GM04504 (cell line): ENCODE measurements around the gene RASGEF1C.
"Not testable (repeated sequence)": the region's sequence is repeated elsewhere in the genome, so short reads cannot be mapped to it uniquely, and the experiment has no call there.

Experiments
- DNase-seq: peaks from one replicate; pipeline ENCODE4 v3.0.0-alpha.2; 2012; ENCODE audit warnings: low read depth

RASGEF1C gene

DNA sequence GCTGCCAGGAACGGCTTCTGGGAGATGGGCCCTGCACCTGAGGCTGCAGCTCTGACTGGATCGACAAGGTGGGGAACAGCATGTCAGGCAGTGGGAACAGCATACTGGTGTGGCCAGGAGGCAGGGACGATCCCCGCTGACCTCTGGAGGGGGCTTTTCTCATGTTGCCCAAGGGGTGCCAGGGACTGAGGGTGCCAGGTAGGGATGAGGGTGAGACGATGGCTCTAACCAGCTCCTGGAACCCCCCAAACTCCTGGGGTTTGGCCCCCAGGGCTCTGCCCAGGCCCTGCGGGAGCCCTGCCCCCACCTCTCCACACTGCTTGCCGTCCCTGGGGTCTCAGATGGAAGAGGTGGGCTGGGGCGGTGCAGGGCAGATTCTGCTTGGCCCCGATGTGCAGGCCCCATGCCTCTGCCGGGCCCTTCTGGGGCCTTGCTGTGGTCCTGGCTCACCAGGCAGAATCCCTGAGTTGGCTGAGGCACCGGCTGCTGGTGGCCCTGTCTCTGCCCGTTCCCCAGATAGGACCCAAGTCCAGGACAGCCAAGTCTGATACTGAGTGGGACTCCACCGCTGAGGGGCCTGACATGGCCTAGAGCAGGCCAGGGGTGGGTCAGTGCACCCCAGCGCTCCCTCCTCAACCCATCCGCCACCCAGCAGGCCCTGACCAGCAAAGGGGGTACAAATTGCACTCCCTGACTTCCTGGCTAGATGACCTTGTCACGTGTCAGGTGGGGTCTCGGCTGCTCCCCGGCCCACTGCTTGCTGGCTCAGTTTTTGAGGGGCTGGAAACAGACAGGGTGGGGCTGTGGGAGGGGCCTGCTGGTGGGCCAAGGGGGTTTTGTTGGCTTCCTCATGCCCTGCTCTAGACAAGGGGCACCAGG lies 109.0 kb downstream of the RASGEF1C start:
- no peak for DNase-seq

- DNase-seq: no peak
These were observed 109.8 kb downstream of the RASGEF1C start for GRCh38 chr5:180098991-180099732.

DNA sequence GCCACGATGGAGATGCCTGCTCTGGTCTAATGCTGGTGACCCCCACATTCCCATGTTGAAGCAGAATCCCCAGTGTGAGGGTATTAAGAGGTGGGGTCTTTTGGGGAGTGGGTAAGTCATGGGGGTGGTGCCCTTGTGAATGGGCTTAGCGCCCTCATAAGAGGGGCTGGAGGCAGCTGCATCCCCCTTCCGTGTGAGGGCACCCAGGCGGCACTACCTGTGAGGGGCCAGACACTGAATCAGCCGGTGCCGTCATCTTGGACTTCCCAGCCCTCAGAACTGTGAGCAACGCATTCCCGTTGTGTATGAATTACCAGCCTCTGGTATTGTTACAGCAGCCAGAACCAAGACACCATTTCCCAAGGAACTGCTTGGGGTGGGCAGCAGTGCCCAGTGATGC lies 110.5 kb downstream of the RASGEF1C start:
- no peak for DNase-seq

- DNase-seq: no peak
These were observed 111.1 kb downstream of the RASGEF1C start for GRCh38 chr5:180097926-180098325.

DNA sequence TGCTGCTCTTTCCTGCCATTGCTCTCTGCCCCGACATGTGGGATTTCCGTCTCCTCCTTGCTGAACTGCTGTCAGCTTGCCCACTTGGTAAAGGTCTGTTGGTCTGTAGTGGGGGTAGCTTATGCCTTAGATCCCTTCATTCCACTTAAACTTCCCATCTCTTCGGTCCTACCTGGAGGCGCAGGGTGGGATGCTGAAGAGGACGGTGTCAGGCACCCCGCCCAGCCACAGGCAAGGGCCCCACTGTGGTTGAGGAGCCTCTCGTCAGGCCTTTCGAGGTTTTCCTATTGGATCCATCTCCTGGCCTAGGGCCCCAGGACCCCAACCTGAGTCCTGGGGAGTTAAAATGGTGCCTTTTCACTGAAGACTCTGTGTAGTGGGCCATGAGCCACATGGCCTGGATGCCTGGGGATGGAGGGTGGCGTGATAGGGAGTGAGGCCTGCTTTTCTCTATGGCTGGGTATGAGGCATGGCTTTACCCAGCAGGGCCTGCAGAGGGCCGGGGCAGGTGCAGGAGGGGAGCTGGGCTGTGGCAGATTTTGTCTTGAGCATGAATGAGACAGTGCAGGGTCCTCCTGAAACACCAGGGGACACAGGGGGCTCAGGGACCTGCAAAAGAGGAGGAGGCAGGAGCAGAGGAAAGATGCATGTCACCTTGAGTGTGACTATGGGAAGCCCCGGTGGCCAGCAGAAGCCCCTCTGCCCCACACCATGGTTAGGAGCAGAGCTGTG lies 111.7 kb downstream of the RASGEF1C start:
- no peak for DNase-seq

DNA sequence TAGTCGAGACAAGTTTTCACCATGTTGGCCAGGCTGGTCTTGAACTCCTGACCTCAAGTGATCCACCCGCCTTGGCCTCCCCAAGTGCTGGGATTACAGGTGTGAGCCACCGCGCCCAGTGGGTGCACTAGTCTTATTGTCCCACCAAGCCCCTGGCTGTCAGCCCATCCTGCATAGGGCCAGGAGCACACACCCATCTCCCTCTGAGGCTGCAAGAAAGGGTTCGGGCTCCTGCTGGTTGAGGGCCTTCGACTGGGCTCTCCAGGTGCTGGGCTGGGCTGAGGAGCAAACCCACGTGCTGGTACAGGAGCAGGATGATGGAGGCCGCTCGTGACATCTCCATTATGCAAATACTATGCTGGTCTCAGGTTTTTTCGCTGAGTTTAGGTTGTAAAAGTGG lies 112.4 kb downstream of the RASGEF1C start:
- DNase-seq: no peak

GRCh38 chr5:180095545-180095944 lies 113.5 kb downstream of the RASGEF1C start:
- no peak for DNase-seq

DNA sequence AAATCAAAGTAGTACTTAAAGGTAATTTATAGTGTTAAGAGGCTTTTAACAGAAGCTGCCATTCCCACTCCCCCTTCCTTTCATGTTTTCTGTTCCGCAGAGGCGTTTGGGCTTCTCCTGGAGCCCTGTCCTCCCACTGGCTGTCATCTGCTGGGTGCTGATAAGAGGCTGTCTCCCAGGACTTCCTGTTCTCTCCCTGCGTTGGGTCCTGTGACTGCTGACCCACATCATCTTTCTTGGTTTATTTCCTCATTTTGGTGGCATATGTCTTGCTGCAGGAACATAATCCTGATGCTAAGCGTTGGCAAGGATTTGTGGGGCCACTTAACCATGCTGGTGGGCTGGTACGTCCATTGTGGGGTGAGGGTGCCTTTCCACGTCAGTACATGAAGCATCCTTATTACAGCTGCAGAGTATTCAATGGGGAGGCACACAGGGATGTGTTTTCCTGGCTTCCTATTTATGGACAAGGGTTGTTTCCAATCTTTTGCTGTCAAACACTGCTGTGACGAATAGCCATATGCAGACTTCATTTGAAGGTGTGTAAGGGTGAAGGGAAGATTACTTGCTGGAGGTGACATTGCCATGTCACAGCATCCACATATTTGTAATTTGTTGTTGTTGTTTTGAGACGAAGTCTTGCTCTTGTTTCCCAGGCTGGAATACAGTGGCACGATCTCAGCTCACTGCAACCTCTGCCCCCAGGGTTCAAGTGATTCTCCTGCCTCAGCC lies 115.2 kb downstream of the RASGEF1C start:
- DNase-seq: no peak

- no peak for DNase-seq
These were observed 115.8 kb downstream of the RASGEF1C start for GRCh38 chr5:180093241-180093640.

- no peak for DNase-seq
These were observed 118.1 kb downstream of the RASGEF1C start for GRCh38 chr5:180090769-180091546.

- DNase-seq: peak; percentile 36
These were observed 118.8 kb downstream of the RASGEF1C start for GRCh38 chr5:180090098-180090768.

GRCh38 chr5:180089628-180090027 lies 119.4 kb downstream of the RASGEF1C start:
- not testable (repeated sequence) for DNase-seq

- DNase-seq: no peak
These were observed 120.5 kb downstream of the RASGEF1C start for GRCh38 chr5:180088561-180088960.

DNA sequence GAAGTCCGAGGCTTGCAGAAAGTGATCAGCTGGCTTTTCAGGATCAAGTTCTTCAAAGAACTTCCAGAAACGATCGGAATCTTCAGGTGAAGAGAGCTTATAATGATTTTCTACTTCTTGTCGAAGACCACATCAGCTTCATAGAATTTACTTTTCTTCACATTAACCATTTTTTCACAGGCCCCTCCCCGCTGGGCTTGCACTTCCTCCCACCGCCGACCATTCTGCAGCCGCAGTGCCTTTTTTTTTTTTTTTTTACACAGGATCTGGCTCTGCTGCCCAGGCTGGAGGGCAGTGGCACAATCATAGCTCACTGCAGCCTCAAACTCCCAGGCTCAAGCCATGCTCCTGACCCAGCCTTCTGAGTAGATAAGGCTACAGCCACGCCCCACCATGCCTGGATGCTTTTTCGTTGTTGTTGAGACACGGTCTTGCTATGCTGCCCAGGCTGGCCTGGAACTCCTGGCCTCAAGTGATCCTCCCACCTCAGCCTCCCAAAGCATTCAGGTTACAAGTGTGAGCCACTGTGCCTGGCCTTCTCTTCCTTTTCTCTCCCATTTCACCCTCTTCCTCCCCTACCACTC lies 122.1 kb downstream of the RASGEF1C start:
- no peak for DNase-seq

- no peak for DNase-seq
These were observed 123.2 kb downstream of the RASGEF1C start for GRCh38 chr5:180085837-180086236.

DNA sequence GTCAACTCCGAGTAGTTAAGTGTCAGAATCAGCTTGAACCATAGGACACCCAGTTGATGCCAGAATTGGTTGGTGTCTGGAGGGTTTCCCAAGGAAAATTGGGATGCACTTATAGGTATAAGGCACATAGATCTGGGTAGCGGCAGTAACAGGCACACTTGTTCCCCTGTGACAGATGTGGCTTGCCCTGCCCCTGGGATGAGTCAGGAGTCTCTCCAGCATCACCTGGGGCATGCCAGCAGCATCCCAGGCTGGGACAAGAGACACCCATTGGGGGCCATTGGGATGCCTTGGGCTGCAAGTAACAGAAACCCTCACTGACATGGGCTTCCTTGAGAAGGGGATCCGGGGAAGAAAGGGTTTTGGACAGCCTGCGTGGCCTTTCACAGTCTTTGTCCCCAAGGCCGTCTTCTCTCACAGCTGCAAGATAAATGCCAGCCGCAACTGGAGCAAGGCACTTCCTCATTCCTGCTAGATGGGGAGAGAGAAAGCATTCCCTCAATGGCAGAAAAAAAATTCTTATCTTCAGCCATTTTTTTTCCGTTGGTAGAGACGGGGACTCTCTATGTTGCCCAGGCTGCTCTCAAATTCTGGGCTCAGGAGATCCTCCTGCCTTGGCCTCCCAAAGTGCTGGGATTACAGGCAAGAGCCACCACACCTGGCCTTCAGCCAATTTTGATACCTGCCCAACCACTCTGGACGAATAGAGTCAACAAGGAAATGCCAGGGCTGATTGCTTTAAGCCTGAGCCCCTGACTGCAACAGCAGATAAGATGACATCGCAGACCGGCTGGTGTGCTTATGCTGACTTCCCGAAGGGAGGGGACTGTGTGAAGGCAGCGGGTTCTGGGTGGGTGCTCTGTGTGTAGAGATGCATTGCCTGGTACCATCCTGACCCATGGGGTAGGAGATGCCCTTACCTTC lies 124.1 kb downstream of the RASGEF1C start:
- no peak for DNase-seq

DNA sequence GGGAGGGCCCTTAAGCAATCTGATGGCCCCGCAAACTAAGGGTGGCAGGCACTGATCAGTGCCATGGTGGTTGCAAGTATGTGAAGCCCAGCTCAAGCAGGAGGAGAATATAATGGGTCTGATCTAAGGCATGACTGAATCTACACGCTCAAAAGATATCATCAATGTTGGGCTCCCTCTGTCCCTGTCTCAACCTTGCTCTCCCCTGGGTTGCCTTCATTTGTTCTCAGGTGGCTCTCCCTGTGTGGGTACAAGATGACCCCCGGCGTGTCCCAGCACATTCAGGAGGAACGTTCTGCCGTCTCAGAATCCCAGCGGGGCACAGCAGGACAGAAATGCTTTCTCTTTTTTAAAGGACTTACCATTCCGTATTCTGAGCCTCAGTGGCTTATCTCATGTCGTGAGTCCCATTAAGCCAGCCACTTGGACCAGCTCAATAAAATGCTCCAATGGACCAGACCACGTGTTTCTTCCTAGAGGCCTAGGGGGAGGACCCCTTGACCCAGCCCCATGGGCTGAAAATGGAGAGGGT lies 125.4 kb downstream of the RASGEF1C start:
- no peak for DNase-seq

DNA sequence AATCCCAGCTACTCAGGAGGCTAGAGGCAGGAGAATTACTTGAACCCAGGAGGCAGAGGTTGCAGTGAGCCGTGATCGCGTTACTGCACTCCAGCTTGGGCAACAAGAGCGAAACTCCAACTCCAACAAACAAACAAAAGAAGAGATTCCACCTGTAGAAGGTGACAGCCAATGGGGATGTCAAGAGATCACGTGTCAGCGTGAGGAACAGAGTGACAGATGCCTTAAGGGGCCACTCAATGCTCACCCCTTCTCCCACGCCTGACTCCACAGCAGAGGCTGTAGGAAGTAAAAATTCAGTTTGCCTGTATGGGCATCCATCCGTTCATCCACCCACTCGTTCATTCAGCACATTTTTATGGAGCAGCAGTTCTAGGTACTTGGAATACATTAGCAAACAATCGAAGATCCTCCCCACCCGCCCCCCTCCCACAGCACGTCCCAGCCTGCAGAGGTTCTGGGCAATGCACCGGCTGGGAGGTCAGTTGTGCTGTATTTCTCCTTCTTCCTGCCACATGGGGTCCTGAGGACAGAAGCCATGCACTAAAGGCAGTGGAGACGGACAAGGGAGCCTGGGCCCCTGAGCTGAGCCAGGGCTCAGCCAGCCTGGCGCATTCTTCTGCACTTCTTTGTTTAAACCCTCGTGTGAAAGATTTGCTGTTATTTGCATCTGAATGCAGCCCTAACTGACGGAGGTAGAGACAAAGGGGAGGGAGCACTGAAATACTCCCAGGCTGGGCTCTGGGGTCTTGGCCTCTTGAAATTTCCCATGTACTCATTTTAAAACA lies 126.2 kb downstream of the RASGEF1C start:
- no peak for DNase-seq
